K562 (cell line): Measurements from ENCODE around the gene AFF1. TPM values are rescaled to one million over a fixed set of nuclear protein-coding genes. Genes with fewer than 3 reads are reported as not detected.

Experiments used
- CREB1 ChIP-seq, 2 experiments: sonication (generic) in 1 of 2; formaldehyde crosslinking in 1 of 2; IDR thresholded peaks; 2 replicates each; pipeline versions ENCODE4 v1.6.1 to v1.8.0; 2012 to 2022; ENCODE audit warnings: inconsistent platforms in 1 of 2, mild to moderate bottlenecking in 1 of 2, missing genetic modification reagents in 1 of 2, moderate library complexity in 1 of 2
- DIDO1 ChIP-seq: fragments of 450-650 bp; IDR thresholded peaks from 2 replicates; pipeline ENCODE4 v1.6.1; 2016; ENCODE audit warnings: low read depth, missing biosample characterization, missing genetic modification characterization
- PHF20 ChIP-seq: fragments of 450-650 bp; IDR thresholded peaks from 2 replicates; pipeline ENCODE4 v1.6.1; 2018; ENCODE audit not compliant: partially characterized antibody
- POLR2AphosphoS5 ChIP-seq: IDR thresholded peaks from 2 replicates; pipeline ENCODE4 v1.6.1; 2011; ENCODE audit warnings: mild to moderate bottlenecking, low read depth, low read length, moderate library complexity; ENCODE audit not compliant: control insufficient read depth, insufficient read depth
- PTBP1 ChIP-seq: fragments of 200-400 bp; formaldehyde crosslinking; IDR thresholded peaks from 2 replicates; pipeline ENCODE4 v1.6.1; 2017; ENCODE audit warnings: low read depth, low read length
- TBL1XR1 ChIP-seq, 2 experiments: IDR thresholded peaks; 2 replicates each; pipeline ENCODE4 v1.6.1; 2012; ENCODE audit warnings: improper control_type of control experiment in 2 of 2, low read length in 2 of 2, mild to moderate bottlenecking in 1 of 2
- UBTF ChIP-seq, 2 experiments: IDR thresholded peaks; 2 replicates each; pipeline ENCODE4 v1.6.1; 2012; ENCODE audit warnings: improper control_type of control experiment in 2 of 2, low read depth in 2 of 2, low read length in 2 of 2, borderline replicate concordance in 1 of 2
- XRCC5 ChIP-seq: fragments of 200-400 bp; formaldehyde crosslinking; IDR thresholded peaks from 2 replicates; pipeline ENCODE4 v1.6.1; 2017; ENCODE audit warnings: low read depth, mild to moderate bottlenecking, low read length
- ZBTB11 ChIP-seq, 3 experiments: fragments of 200-800 bp in 1 of 3; fragments of 250-450 bp in 1 of 3; fragments of 450-650 bp in 1 of 3; sonication (Bioruptor Pico) in 1 of 3; sonication (Bioruptor generic) in 1 of 3; formaldehyde crosslinking in 1 of 3; IDR thresholded peaks; 2 replicates each; pipeline versions ENCODE4 v1.6.1 to v1.8.0; 2016 to 2022; ENCODE audit warnings: mild to moderate bottlenecking in 2 of 3, missing genetic modification characterization in 2 of 3, missing compliant biosample characterization in 1 of 3, moderate library complexity in 1 of 3
- ZNF23 ChIP-seq: fragments of 250-450 bp; sonication (Bioruptor Pico); IDR thresholded peaks from 2 replicates; pipeline ENCODE4 v1.4.0; 2020; ENCODE audit warnings: mild to moderate bottlenecking
- ZNF41 ChIP-seq: fragments of 250-450 bp; sonication (Bioruptor Pico); conservative IDR thresholded peaks from 2 replicates; pipeline ENCODE4 v1.4.0; 2020; ENCODE audit warnings: mild to moderate bottlenecking
- ZNF518B ChIP-seq: fragments of 250-450 bp; sonication (Bioruptor Pico); IDR thresholded peaks from 2 replicates; pipeline ENCODE4 v1.5.0; 2021; ENCODE audit warnings: mild to moderate bottlenecking, moderate library complexity
- ZNF644 ChIP-seq: fragments of 200-800 bp; sonication (Bioruptor generic); IDR thresholded peaks from 2 replicates; pipeline ENCODE4 v1.6.1; 2016; ENCODE audit warnings: low read depth, missing genetic modification characterization, missing compliant biosample characterization
- ZNF740 ChIP-seq, 3 experiments: fragments of 200-800 bp in 1 of 3; sonication (Bioruptor generic) in 1 of 3; sonication (generic) in 1 of 3; formaldehyde crosslinking in 1 of 3; IDR thresholded peaks; 2 replicates each; pipeline versions ENCODE4 v1.6.1 to v1.8.0; 2016 to 2022; ENCODE audit warnings: mild to moderate bottlenecking in 2 of 3, missing compliant biosample characterization in 2 of 3, missing genetic modification characterization in 2 of 3, missing genetic modification reagents in 1 of 3
- ZNF76 ChIP-seq: fragments of 250-450 bp; sonication (Bioruptor Pico); IDR thresholded peaks from 2 replicates; pipeline ENCODE4 v1.4.0; 2020; ENCODE audit warnings: mild to moderate bottlenecking, moderate library complexity, borderline replicate concordance
- polyA plus RNA-seq, 8 experiments: library from polyadenylated mRNA; depleted of rRNA in 4 of 8; stranded (reverse) in 5 of 8; unstranded in 3 of 8; fragments of >200 nt; fragmentation: Nextera tagmentation in 2 of 8; fragmentation: Illumina TruSeq in 1 of 8; extraction: Ambion mirVana in 2 of 8; extraction: Trizol in 1 of 8; gene quantifications; 2 replicates each; pipeline versions ENCODE4 v1.2.1 to v1.2.3, GENCODE V29; 2011 to 2014; ENCODE audit warnings: inconsistent platforms in 1 of 8, missing spikeins in 1 of 8
- total RNA-seq, 7 experiments: library from RNA; depleted of rRNA in 6 of 7; stranded (reverse); fragments of >200 nt in 6 of 7; fragmentation: Illumina TruSeq in 2 of 7; extraction: Trizol in 2 of 7; gene quantifications; 2 replicates each; pipeline versions ENCODE4 v1.2.1 to v1.2.3, GENCODE V29; 2011 to 2021; ENCODE audit warnings: low replicate concordance in 1 of 7

Gene AFF1
- total and polyA plus RNA-seq, 9 of the 15 experiments (the other 6 are each of a cell fraction or from before 2014, with no cell fraction given): 4.1 to 47.5 (median 17.2) TPM

GRCh38 chr4:86916392-86916791, 18.4 kb upstream of the AFF1 start (continued):
- TF ChIP-seq DIDO1 (tag): no peak
- TF ChIP-seq PTBP1: no peak
- TF ChIP-seq PHF20: no peak
- no peak for TF ChIP-seq XRCC5
- TF ChIP-seq ZNF644 (tag): no peak
- TF ChIP-seq ZNF23 (CRISPR knock-in tag): no peak
- no peak for TF ChIP-seq ZNF740 (CRISPR knock-in tag; IDR thresholded peaks at IDR 0.05)
- no peak for TF ChIP-seq ZNF740 (tag; IDR thresholded peaks at IDR 0.05)
- no peak for TF ChIP-seq ZNF518B
- peak in 1 of 3 experiments; percentile 45; a peak in 1 of 6 replicates for TF ChIP-seq ZBTB11 (CRISPR knock-in tag; IDR thresholded peaks at IDR 0.05)
- TF ChIP-seq POLR2AphosphoS5: peak; percentile 84
- TF ChIP-seq UBTF (IDR thresholded peaks at IDR 0.05; ENCODE audit: borderline replicate concordance in 1 of 2, low read depth in 2 of 2, low read length in 2 of 2): no peak
- peak in 1 of 2 experiments; percentile 48; a peak in 1 of 4 replicates for TF ChIP-seq TBL1XR1 (IDR thresholded peaks at IDR 0.05; ENCODE audit: low read length in 2 of 2)
- TF ChIP-seq ZNF41: no peak
- TF ChIP-seq CREB1 (IDR thresholded peaks at IDR 0.05): 0 out of 2 replicates have a peak, but pooled peaks have one; percentile 21
- TF ChIP-seq CREB1 (CRISPR knock-in tag; IDR thresholded peaks at IDR 0.05): no peak
- TF ChIP-seq ZNF76 (CRISPR knock-in tag): no peak
